ENCODE data around the gene MAT2A.

GRCh38 chr2:85539361-85540132 is 579 bp downstream of the MAT2A start:
- TF ChIP-seq CTCF (conservative IDR thresholded peaks at IDR 0.05; ENCODE audit: low read length) (no peak), EZH2phosphoT487 (IDR thresholded peaks at IDR 0.05; ENCODE audit: borderline replicate concordance, low read depth, low read length) (no peak)
